HepG2 (cell line): ENCODE measurements around the gene TMEM256. TPM values are rescaled to one million over a fixed set of nuclear protein-coding genes. Genes with fewer than 3 reads are reported as not detected.
A peak's percentile ranks its signal among the peaks of the same experiment; 100 is the strongest.

Experiments
- AHDC1 ChIP-seq: sonication (generic); formaldehyde crosslinking; IDR thresholded peaks from 2 replicates; pipeline ENCODE4 v1.5.1; 2020; ENCODE audit warnings: mild to moderate bottlenecking, missing genetic modification reagents, borderline replicate concordance
- AKNA ChIP-seq: sonication (generic); formaldehyde crosslinking; IDR thresholded peaks from 2 replicates; pipeline ENCODE4 v1.4.0; 2020; ENCODE audit warnings: missing genetic modification reagents, borderline replicate concordance
- FOXO4 ChIP-seq: sonication (generic); formaldehyde crosslinking; conservative IDR thresholded peaks from 2 replicates; pipeline ENCODE4 v1.8.1; 2023; ENCODE audit warnings: missing genetic modification reagents
- MNT ChIP-seq: fragments of 450-650 bp; IDR thresholded peaks from 2 replicates; pipeline ENCODE4 v1.6.1; 2016
- MYPOP ChIP-seq: sonication (generic); formaldehyde crosslinking; IDR thresholded peaks from 2 replicates; pipeline ENCODE4 v1.8.1; 2023; ENCODE audit warnings: mild to moderate bottlenecking, moderate library complexity, missing genetic modification reagents
- SALL2 ChIP-seq: sonication (generic); formaldehyde crosslinking; IDR thresholded peaks from 2 replicates; pipeline ENCODE4 v1.8.1; 2023; ENCODE audit warnings: mild to moderate bottlenecking, missing genetic modification reagents, inconsistent platforms
- SNRNP70 ChIP-seq: fragments of 200-400 bp; formaldehyde crosslinking; IDR thresholded peaks from 2 replicates; pipeline ENCODE4 v1.6.1; 2017; ENCODE audit warnings: mild to moderate bottlenecking, low read depth, low read length, moderate library complexity
- SRY ChIP-seq: sonication (generic); formaldehyde crosslinking; IDR thresholded peaks from 2 replicates; pipeline ENCODE4 v1.8.0; 2022; ENCODE audit warnings: mild to moderate bottlenecking, missing genetic modification reagents
- ZNF710 ChIP-seq: sonication (generic); formaldehyde crosslinking; IDR thresholded peaks from 2 replicates; pipeline ENCODE4 v1.5.0; 2020; ENCODE audit warnings: mild to moderate bottlenecking, missing genetic modification reagents, borderline replicate concordance
- polyA plus RNA-seq, 8 experiments: library from polyadenylated mRNA; depleted of rRNA in 3 of 8; stranded (reverse) in 7 of 8; unstranded in 1 of 8; fragments of >200 nt; fragmentation: Illumina TruSeq in 4 of 8; extraction: Trizol in 4 of 8; gene quantifications; 2 replicates each; pipeline versions ENCODE4 v1.2.1 to v1.2.3, GENCODE V29; 2011 to 2016; ENCODE audit warnings: low read depth in 4 of 8, missing spikeins in 1 of 8, mixed read lengths in 1 of 8; ENCODE audit not compliant: insufficient read depth in 1 of 8
- total RNA-seq, 5 experiments: library from RNA; depleted of rRNA; stranded (reverse); fragments of >200 nt; fragmentation: Illumina TruSeq; extraction: Trizol; gene quantifications; 2 replicates each; pipeline ENCODE4 v1.2.3, GENCODE V29; 2016; ENCODE audit warnings: low read depth in 1 of 5

The TMEM256 gene
- total and polyA plus RNA-seq, 2 of the 13 experiments (the other 11 are each of a cell fraction or from before 2014, with no cell fraction given) = 231 to 252 TPM

GRCh38 chr17:7394452-7395191 is 9.3 kb downstream of the TMEM256 start, which contains the start of gene PLSCR3 (continued):
- TF ChIP-seq AKNA (CRISPR knock-in tag) (no peak), SNRNP70 (no peak), SALL2 (no peak), ZNF710 (CRISPR knock-in tag) (no peak), MYPOP (CRISPR knock-in tag) (peak; percentile 34), AHDC1 (CRISPR knock-in tag) (no peak), SRY (CRISPR knock-in tag) (no peak; the same call in 1 of the 2 replicates), FOXO4 (CRISPR knock-in tag) (no peak), MNT (no peak)
